WERI-Rb-1 (cell line): ENCODE data around the gene CIT.

Experiments used
- DNase-seq: peaks from one replicate; pipeline ENCODE4 v3.0.0-alpha.2; 2020
- H3K27ac ChIP-seq: fragments of 250-450 bp; sonication (Bioruptor Pico); 2 replicates; pipeline ENCODE4 v1.5.1; 2020; ENCODE audit warnings: mild to moderate bottlenecking, moderate library complexity
- H3K27me3 ChIP-seq: fragments of 250-450 bp; sonication (Bioruptor Pico); 2 replicates; pipeline ENCODE4 v1.5.1; 2021; ENCODE audit warnings: mild to moderate bottlenecking, low read depth, moderate library complexity; ENCODE audit not compliant: insufficient read depth, severe bottlenecking
- H3K36me3 ChIP-seq: fragments of 250-450 bp; sonication (Bioruptor Pico); 2 replicates; pipeline ENCODE4 v1.5.1; 2020; ENCODE audit warnings: mild to moderate bottlenecking, moderate library complexity
- H3K4me3 ChIP-seq: 2 replicates; pipeline ENCODE4 v1.5.1; 2011; ENCODE audit warnings: low read depth, mild to moderate bottlenecking, control low read depth, low read length
- H3K9me3 ChIP-seq: fragments of 250-450 bp; sonication (Bioruptor Pico); 2 replicates; pipeline ENCODE4 v1.5.1; 2021; ENCODE audit warnings: mild to moderate bottlenecking, moderate library complexity; ENCODE audit not compliant: severe bottlenecking
- CTCF ChIP-seq: IDR thresholded peaks from 2 replicates; pipeline ENCODE4 v1.5.1; 2011; ENCODE audit warnings: low read depth, mild to moderate bottlenecking, control low read depth, inconsistent platforms, low read length

CIT gene

GRCh38 chr12:119686776-119687175, 190.3 kb downstream of the CIT start:
- DNase-seq = no peak
- peaks cover 41% of the 10 kb centered on the region for H3K36me3 ChIP-seq
- TF ChIP-seq CTCF = no peak

GRCh38 chr12:119686355-119686754, 190.8 kb downstream of the CIT start:
- Histone ChIP-seq H3K27ac (no peak overlapping the region; the same call in 1 of the 2 replicates), H3K36me3 (peaks cover 45% of the 10 kb centered on the region), H3K27me3 (no peaks in the 10 kb centered on the region), H3K4me3 (no peak overlapping the region), H3K9me3 (no peaks in the 10 kb centered on the region)
- no peak for DNase-seq
- TF ChIP-seq CTCF = no peak

More at GRCh38 chr12:119686776-119687175, 190.3 kb downstream of the CIT start:
- no peaks in the 10 kb centered on the region for H3K27me3 ChIP-seq
- H3K4me3 ChIP-seq = no peak overlapping the region
- no peak overlapping the region for H3K27ac ChIP-seq
- no peaks in the 10 kb centered on the region for H3K9me3 ChIP-seq

- Histone ChIP-seq H3K9me3 (no peaks in the 10 kb centered on the region), H3K36me3 (peaks cover 51% of the 10 kb centered on the region), H3K4me3 (no peak overlapping the region), H3K27ac (peak overlapping the region; percentile 20; the same call in 1 of the 2 replicates), H3K27me3 (no peaks in the 10 kb centered on the region)
- no peak for TF ChIP-seq CTCF
- DNase-seq = no peak
Observed at GRCh38 chr12:119685375-119685774, 191.7 kb downstream of the CIT start.

GRCh38 chr12:119684711-119685369, 192.3 kb downstream of the CIT start:
- H3K36me3 ChIP-seq = peaks cover 51% of the 10 kb centered on the region
- no peaks in the 10 kb centered on the region for H3K9me3 ChIP-seq
- no peak for TF ChIP-seq CTCF
- H3K27me3 ChIP-seq = no peaks in the 10 kb centered on the region
- H3K4me3 ChIP-seq = no peak overlapping the region
- peak overlapping the region; percentile 4; the same call in 1 of the 2 replicates for H3K27ac ChIP-seq
- no peak for DNase-seq

- no peaks in the 10 kb centered on the region for H3K9me3 ChIP-seq
- DNase-seq = no peak
- H3K27ac ChIP-seq = no peak overlapping the region
- peaks cover 59% of the 10 kb centered on the region for H3K36me3 ChIP-seq
- no peak overlapping the region for H3K4me3 ChIP-seq
- TF ChIP-seq CTCF = no peak
- H3K27me3 ChIP-seq = no peaks in the 10 kb centered on the region
Observed at GRCh38 chr12:119683816-119684215, 193.3 kb downstream of the CIT start.

GRCh38 chr12:119683413-119683812, 193.7 kb downstream of the CIT start:
- TF ChIP-seq CTCF = no peak
- peaks cover 61% of the 10 kb centered on the region for H3K36me3 ChIP-seq
- H3K27ac ChIP-seq = no peak overlapping the region; the same call in 1 of the 2 replicates

More at GRCh38 chr12:119683413-119683812, 193.7 kb downstream of the CIT start:
- no peaks in the 10 kb centered on the region for H3K27me3 ChIP-seq
- no peaks in the 10 kb centered on the region for H3K9me3 ChIP-seq
- H3K4me3 ChIP-seq = no peak overlapping the region
- no peak for DNase-seq
